HG02678 (cell line): Measurements from ENCODE around the gene HAVCR2.
"Not testable (repeated sequence)": the region's sequence is repeated elsewhere in the genome, so short reads cannot be mapped to it uniquely, and the experiment has no call there.

Experiments
- ATAC-seq: cut with Tn5 transposase; IDR thresholded peaks from one replicate; pipeline ENCODE4 v1.9.1; 2021; ENCODE audit warnings: mild to moderate bottlenecking, moderate library complexity; ENCODE audit not compliant: unreplicated experiment

The HAVCR2 gene

DNA sequence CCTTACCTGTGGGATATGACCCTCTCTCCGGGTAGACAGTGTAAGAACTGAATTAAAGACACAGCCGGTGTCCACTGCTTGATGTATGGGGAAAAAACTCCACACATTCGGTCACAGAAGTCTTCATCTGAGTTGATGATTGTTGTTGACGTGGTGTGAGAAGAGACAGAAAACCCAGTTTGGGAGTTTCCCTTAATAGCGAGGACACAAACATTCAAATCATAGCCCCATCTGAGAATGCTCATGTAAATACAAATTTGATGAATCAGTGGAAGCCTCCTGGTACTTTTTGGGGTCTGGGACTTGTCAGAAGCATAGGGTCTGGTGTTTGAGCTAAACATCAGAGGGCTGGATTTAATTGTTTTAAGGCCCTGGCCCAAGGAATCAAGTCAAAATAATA lies 60.9 kb downstream of the HAVCR2 start:
- ATAC-seq: no peak

DNA sequence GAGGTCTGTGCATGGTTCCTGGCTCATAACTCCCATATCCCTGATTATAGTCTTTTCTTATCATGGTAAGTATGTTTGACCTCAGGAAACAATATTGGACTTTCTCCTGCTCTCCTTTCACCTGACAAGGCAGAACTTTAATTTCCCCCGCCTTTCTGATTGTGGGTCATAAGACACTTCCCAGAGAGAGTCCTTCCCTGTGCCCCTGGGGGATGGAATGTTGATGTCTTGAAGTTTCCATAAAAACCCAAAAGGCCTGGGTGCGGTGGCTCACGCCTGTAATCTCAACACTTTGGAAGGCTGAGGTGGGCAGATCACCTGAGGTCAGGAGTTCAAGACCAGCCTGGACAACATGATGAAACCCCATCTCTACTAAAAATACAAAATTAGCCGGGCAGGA lies 61.8 kb downstream of the HAVCR2 start:
- not testable (repeated sequence) for ATAC-seq

DNA sequence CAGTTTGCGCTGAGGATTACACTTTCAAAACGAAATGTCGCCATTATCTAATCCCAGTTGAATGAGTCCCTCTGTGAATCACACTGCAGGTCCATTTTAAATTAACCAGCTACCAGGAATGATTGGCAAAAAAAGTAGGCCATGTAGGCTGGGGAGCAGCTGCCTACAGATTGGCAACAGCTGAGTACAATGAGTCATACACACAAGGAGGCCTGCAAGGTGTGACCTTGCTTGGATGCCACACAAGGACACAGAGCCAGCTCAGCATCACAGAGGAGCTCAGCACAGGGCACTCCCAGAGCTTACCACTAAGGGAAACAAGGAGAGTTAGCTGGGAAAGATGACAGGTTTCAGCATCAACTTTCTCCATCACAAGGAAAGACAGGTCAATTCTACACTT lies 62.8 kb downstream of the HAVCR2 start:
- no peak for ATAC-seq

DNA sequence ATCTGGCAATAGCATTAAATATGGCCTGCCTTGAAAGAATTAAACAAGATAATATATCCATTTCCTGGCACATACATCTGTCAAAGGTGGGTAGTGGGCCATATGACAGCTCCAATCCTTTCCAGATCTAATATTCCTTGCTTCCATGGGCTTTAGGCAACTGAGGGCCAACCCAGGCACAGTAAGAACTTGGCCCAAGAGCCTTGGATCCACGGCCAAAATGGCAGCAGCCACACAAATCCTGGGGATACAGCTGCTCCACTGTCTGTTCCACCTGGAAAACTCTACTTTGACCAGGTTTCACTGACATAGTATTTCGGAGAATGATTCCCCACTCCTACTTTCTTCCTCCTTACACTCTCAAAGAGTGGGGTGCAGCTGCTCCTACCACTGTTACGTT lies 63.2 kb downstream of the HAVCR2 start:
- no peak for ATAC-seq

DNA sequence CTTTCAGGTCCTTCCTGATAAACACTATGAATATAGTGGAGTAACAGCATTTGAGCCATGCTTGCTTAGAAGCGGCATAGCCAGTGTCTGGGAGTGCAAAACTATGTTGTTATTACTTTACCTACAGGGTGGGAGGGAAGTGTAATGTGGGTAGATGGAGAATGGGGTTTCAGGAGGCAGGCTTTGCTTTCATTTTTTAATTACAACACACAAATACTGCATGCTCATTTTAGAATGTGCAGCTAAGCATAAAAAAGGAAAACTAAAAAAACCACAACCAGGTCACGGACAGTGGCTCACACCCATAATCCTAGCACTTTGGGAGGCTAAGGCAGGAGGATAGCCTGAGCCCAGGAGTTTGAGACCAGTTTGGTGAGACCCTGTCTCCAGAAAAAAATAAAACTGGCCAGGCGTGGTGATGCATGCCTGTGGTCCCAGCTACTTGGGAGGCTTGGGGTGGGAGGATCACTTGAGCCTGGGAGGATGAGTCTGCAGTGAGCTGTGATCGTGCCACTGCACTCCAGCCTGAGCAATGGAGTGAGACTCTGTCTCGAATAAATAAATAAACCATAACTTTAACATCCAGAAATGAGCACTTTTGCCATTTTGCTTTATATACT lies 70.2 kb downstream of the HAVCR2 start:
- ATAC-seq: no peak
